GM12872 (cell line): ENCODE measurements around the gene TARBP2.

Source experiments
- TF ChIP-seq, protein P1 (sequence below): IDR thresholded peaks from 3 replicates; pipeline ENCODE4 v1.5.1; 2011; ENCODE audit warnings: low read depth, mild to moderate bottlenecking, low read length, moderate library complexity; ENCODE audit not compliant: insufficient read depth

Gene TARBP2

GRCh38 chr12:53459097-53459496 lies 42.0 kb upstream of the TARBP2 start:
- TF ChIP-seq, protein P1, sequence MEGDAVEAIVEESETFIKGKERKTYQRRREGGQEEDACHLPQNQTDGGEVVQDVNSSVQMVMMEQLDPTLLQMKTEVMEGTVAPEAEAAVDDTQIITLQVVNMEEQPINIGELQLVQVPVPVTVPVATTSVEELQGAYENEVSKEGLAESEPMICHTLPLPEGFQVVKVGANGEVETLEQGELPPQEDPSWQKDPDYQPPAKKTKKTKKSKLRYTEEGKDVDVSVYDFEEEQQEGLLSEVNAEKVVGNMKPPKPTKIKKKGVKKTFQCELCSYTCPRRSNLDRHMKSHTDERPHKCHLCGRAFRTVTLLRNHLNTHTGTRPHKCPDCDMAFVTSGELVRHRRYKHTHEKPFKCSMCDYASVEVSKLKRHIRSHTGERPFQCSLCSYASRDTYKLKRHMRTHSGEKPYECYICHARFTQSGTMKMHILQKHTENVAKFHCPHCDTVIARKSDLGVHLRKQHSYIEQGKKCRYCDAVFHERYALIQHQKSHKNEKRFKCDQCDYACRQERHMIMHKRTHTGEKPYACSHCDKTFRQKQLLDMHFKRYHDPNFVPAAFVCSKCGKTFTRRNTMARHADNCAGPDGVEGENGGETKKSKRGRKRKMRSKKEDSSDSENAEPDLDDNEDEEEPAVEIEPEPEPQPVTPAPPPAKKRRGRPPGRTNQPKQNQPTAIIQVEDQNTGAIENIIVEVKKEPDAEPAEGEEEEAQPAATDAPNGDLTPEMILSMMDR: no peak

DNA sequence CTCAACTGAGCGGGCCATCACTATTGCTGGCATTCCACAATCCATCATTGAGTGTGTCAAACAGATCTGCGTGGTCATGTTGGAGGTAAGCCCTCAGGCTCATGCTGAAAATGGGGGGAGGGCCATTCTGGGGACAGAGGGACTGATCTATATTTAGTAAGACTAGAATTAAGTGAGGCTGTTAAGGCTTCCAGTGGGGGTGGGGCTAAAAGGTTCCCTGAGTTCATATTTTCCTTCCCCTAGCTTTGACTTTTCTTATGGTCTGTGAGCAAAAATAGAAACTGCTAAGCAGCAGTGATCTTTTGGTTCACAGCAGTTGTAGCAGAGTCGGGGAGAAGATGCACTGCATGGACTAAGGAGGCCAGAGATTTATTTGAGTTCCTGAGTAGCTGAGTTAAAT lies 40.0 kb upstream of the TARBP2 start:
- TF ChIP-seq, protein P1: no peak

GRCh38 chr12:53461591-53461990 lies 39.5 kb upstream of the TARBP2 start:
- TF ChIP-seq, protein P1: no peak

GRCh38 chr12:53462935-53463334 lies 38.1 kb upstream of the TARBP2 start:
- TF ChIP-seq, protein P1: no peak

GRCh38 chr12:53463802-53464560 lies 37.1 kb upstream of the TARBP2 start:
- TF ChIP-seq, protein P1: no peak

DNA sequence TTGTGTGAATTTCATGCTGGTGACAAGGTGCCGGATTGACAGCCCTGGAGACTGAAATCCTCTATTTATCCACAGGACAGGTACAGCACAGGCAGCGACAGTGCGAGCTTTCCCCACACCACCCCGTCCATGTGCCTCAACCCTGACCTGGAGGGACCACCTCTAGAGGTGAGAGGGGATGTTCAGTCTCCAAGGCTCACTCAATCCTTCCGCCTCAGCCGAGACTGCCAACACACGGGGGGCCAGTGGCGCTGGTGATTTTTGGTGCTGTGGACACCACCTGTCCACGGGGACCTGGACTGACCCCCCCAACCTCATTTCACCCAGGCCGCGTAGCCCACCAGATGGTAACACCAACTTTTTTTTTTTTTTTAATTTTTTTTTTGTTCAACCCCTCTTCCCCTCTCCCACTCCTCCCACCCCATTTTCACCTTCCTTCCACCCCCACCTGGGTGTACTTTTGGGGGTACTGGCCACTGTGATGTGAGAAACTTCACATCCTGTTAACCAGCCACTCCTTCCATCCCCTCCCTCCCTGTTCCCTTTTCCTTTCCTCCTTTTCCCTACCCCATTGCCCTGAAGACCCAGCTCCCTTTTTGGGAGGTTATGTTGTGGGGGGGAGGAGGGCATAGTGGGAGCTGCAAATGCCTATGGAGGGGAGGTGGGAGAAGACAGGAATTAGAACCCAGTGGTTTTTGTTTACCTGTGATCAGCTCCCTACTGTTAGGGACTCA lies 36.2 kb upstream of the TARBP2 start:
- TF ChIP-seq, protein P1: no peak

GRCh38 chr12:53465679-53466078 lies 35.4 kb upstream of the TARBP2 start:
- TF ChIP-seq, protein P1: no peak
